ENCODE results near the gene DEPDC7.
"Not testable (repeated sequence)": the region's sequence is repeated elsewhere in the genome, so short reads cannot be mapped to it uniquely, and the experiment has no call there.

GRCh38 chr11:33029218-33029617, 13.5 kb downstream of the DEPDC7 start:
- not testable (repeated sequence) for TF ChIP-seq CTCF, POLR2A (IDR thresholded peaks at IDR 0.05)
